AML-193 (cell line): ENCODE measurements around the gene NPTN.

Experiments used
- DNase-seq, 2 experiments: peaks; one replicate each; lab custom pipeline; 2025; lab: John Stamatoyannopoulos, UW

Gene NPTN

DNA sequence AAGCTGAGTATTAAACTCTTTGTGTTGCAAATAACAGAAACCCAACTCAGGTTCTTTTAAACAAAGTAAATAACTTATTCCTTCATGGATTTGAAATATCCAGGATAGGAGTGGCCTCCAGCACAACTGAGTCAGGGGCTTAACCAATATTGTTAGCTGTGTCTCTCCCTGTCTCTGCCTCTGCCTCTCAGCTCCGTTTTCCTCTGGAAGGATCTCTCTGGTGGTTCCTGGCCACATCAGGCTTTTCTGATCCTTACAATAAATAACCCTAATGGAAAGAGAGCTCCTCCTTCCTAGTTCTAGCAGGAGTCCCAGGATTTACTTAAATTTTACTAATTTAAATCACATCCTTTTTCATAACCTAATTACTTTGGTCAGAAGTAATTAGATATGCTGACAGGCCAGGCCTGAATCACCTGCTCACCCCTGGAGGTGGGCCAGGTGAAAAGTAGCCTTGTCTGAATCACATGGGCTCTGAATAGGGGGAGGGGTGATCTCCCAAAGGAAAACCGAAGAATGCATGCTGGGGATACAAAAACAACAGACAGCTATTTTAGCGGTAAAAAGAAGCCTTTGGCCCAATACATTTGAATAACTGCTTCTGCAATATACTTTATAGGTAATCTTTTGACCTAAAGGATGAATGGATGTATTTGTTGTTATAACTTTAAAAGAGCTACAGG, 114.9 kb downstream of the NPTN start:
- no peak for DNase-seq

DNA sequence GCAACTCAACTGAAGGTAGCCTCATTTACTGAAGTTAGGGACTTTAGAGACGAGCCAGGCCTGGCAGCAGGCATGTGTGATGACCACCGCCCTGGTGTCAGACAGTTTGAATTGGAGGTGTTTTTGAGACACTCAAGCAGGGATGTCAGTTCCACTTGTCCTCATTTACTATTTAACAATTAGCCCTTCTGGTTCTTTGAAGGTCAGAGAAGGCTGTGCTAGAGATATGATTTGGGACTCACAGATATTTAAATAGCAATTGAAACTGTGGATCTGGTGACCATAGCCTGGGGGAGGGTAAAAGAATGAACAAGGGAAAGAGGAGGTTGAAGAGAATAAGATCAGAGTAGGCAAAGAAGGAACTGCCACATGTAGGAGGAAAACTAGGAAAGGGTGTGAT, 115.6 kb downstream of the NPTN start:
- DNase-seq, result no peak

- DNase-seq, result no peak
Measured at GRCh38 chr15:73515527-73515926, 117.7 kb downstream of the NPTN start.
